ENCODE data around the gene ARHGDIB.

DNA sequence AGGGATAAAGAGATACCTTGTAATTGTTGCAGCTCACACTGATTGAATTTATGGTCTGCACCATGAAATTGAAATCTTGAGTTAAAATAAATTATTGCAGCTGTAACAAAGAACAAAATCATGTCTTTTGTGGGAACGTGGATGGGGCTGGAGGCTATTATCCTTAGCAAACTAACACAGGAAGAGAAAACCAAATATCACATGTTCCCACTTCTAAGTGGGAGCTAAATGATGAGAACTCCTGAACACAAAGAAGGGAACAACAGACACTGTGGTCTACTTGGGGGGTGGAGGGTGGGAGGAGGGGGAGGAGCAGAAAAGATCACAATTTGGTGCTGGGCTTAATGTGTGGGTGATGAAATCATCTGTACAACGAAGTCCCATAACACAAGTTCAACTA lies 45.7 kb downstream of the ARHGDIB start:
- TF ChIP-seq, protein P1, sequence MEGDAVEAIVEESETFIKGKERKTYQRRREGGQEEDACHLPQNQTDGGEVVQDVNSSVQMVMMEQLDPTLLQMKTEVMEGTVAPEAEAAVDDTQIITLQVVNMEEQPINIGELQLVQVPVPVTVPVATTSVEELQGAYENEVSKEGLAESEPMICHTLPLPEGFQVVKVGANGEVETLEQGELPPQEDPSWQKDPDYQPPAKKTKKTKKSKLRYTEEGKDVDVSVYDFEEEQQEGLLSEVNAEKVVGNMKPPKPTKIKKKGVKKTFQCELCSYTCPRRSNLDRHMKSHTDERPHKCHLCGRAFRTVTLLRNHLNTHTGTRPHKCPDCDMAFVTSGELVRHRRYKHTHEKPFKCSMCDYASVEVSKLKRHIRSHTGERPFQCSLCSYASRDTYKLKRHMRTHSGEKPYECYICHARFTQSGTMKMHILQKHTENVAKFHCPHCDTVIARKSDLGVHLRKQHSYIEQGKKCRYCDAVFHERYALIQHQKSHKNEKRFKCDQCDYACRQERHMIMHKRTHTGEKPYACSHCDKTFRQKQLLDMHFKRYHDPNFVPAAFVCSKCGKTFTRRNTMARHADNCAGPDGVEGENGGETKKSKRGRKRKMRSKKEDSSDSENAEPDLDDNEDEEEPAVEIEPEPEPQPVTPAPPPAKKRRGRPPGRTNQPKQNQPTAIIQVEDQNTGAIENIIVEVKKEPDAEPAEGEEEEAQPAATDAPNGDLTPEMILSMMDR (IDR thresholded peaks at IDR 0.05; ENCODE audit: insufficient read depth, low read length) = no peak
- TF ChIP-seq GABPA (IDR thresholded peaks at IDR 0.05; ENCODE audit: low read depth) = no peak
- TF ChIP-seq, protein P2, sequence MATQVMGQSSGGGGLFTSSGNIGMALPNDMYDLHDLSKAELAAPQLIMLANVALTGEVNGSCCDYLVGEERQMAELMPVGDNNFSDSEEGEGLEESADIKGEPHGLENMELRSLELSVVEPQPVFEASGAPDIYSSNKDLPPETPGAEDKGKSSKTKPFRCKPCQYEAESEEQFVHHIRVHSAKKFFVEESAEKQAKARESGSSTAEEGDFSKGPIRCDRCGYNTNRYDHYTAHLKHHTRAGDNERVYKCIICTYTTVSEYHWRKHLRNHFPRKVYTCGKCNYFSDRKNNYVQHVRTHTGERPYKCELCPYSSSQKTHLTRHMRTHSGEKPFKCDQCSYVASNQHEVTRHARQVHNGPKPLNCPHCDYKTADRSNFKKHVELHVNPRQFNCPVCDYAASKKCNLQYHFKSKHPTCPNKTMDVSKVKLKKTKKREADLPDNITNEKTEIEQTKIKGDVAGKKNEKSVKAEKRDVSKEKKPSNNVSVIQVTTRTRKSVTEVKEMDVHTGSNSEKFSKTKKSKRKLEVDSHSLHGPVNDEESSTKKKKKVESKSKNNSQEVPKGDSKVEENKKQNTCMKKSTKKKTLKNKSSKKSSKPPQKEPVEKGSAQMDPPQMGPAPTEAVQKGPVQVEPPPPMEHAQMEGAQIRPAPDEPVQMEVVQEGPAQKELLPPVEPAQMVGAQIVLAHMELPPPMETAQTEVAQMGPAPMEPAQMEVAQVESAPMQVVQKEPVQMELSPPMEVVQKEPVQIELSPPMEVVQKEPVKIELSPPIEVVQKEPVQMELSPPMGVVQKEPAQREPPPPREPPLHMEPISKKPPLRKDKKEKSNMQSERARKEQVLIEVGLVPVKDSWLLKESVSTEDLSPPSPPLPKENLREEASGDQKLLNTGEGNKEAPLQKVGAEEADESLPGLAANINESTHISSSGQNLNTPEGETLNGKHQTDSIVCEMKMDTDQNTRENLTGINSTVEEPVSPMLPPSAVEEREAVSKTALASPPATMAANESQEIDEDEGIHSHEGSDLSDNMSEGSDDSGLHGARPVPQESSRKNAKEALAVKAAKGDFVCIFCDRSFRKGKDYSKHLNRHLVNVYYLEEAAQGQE (IDR thresholded peaks at IDR 0.05; ENCODE audit: insufficient replicate concordance, low read depth) = no peak
